ENCODE results near the gene MED13L. TPM values are rescaled to one million over a fixed set of nuclear protein-coding genes. Genes with fewer than 3 reads are reported as not detected.

MED13L gene
- total and polyA plus RNA-seq, 2 of the 4 experiments (the other 2 are of a cell fraction): 17.9 to 49.1 TPM

- no peak overlapping the region for H2AK9ac ChIP-seq (replicated peaks; ENCODE audit: low read depth, low read length, poor library complexity)
- H3K4me3 ChIP-seq (ENCODE audit: insufficient read depth, low read depth, low read length): no peak overlapping the region
- ATAC-seq (ENCODE audit: low read depth) (no peak), DNase-seq (no peak)
- H3K4ac ChIP-seq (ENCODE audit: low read depth, low read length): no peak overlapping the region
- H4K5ac ChIP-seq (ENCODE audit: low read depth, low read length): no peak overlapping the region
- no peak overlapping the region for H2BK20ac ChIP-seq (ENCODE audit: low read depth, low read length)
- ChIA-PET POLR2A (ENCODE audit: unreplicated experiment) (no interaction called here), CTCF (interaction anchor here (0.5 to 1.1 kb wide), 3 partner anchors 14 to 144 kb away, joined by 3 to 4 read pairs (median 3); no protein-coding TSS in a partner anchor)
- no peak overlapping the region for H3K23ac ChIP-seq (ENCODE audit: low read depth, low read length)
- H3K79me1 ChIP-seq (ENCODE audit: low read depth in 1 of 2, low read length in 2 of 2): no peaks in the 10 kb centered on the region
- no peak overlapping the region for H4K91ac ChIP-seq (ENCODE audit: insufficient read depth, low read depth, low read length)
- no peak overlapping the region for H2AFZ ChIP-seq (replicated peaks; ENCODE audit: low read length, poor library complexity)
- H3K9ac ChIP-seq (ENCODE audit: low read depth, low read length): no peak overlapping the region
- H3K9me3 ChIP-seq (ENCODE audit: control insufficient read depth, insufficient read depth, low read length): no peaks in the 10 kb centered on the region
- H3K14ac ChIP-seq (replicated peaks; ENCODE audit: low read depth, low read length): no peak overlapping the region
- H3K27ac ChIP-seq (ENCODE audit: insufficient read depth, low read length): no peak overlapping the region
- H2AK5ac ChIP-seq (ENCODE audit: low read depth, low read length): no peak overlapping the region
- no peak overlapping the region for H2BK15ac ChIP-seq (ENCODE audit: low read depth, low read length)
- intact Hi-C loops (cut with micrococcal nuclease) (no loop called here), in situ Hi-C loops (cut with MboI; ENCODE audit: low sequenced_read_pairs) (no loop called here), dilution Hi-C loops (cut with HindIII; ENCODE audit: low sequenced_read_pairs, unreplicated experiment) (no loop called here)
- BruUV-seq (replicated peaks): no TSS peak
- peaks cover 9% of the 10 kb centered on the region; the same call in 1 of the 2 replicates for H3K4me1 ChIP-seq (ENCODE audit: control insufficient read depth, insufficient read depth, low read length)
- WGBS, 2 experiments (ENCODE audit: extremely low coverage in 2 of 2, insufficient read length in 1 of 2): no CpG with 5 or more reads among the region's 4 CpGs
- H3K27me3 ChIP-seq (ENCODE audit: control insufficient read depth, insufficient read depth, low read length): no peaks in the 10 kb centered on the region
- no peaks in the 10 kb centered on the region for H4K20me1 ChIP-seq (ENCODE audit: insufficient read depth, low read length)
- no peak overlapping the region for H2BK120ac ChIP-seq (ENCODE audit: low read depth, low read length)
- no peak overlapping the region for H3K56ac ChIP-seq (ENCODE audit: extremely low read depth, insufficient read depth, low read length)
- H3K36me3 ChIP-seq (ENCODE audit: control insufficient read depth, insufficient read depth, low read length): no peaks in the 10 kb centered on the region
- TF ChIP-seq MAZ (IDR thresholded peaks at IDR 0.05; ENCODE audit: borderline replicate concordance, low read depth, low read length) (no peak), ELK1 (IDR thresholded peaks at IDR 0.05; ENCODE audit: borderline replicate concordance, low read depth, low read length) (no peak), NFE2L2 (IDR thresholded peaks at IDR 0.05; ENCODE audit: low read depth, low read length) (no peak), MXI1 (IDR thresholded peaks at IDR 0.05; ENCODE audit: borderline replicate concordance, low read depth, low read length) (no peak), CHD1 (IDR thresholded peaks at IDR 0.05; ENCODE audit: low read depth, low read length) (no peak), CEBPB (IDR thresholded peaks at IDR 0.05; ENCODE audit: low read depth, low read length) (no peak), FOS (IDR thresholded peaks at IDR 0.05; ENCODE audit: low read depth, low read length) (no peak), SMC3 (IDR thresholded peaks at IDR 0.05; ENCODE audit: low read depth, low read length) (no peak), POLR2A (IDR thresholded peaks at IDR 0.05; ENCODE audit: low read depth, low read length) (no peak), MAFK (IDR thresholded peaks at IDR 0.05; ENCODE audit: low read depth, low read length) (no peak), CTCF (conservative IDR thresholded peaks at IDR 0.05; ENCODE audit: low read depth, low read length) (no peak), BHLHE40 (IDR thresholded peaks at IDR 0.05; ENCODE audit: low read depth, low read length) (no peak), RCOR1 (IDR thresholded peaks at IDR 0.05; ENCODE audit: insufficient replicate concordance, low read length) (no peak), RAD21 (IDR thresholded peaks at IDR 0.05; ENCODE audit: low read length) (no peak), USF2 (IDR thresholded peaks at IDR 0.05; ENCODE audit: low read depth, low read length) (no peak), RFX5 (IDR thresholded peaks at IDR 0.05; ENCODE audit: low read depth, low read length) (no peak)
- no peak overlapping the region for H2BK5ac ChIP-seq (ENCODE audit: low read depth, low read length, poor library complexity, severe bottlenecking)
- H3K18ac ChIP-seq (ENCODE audit: low read depth, low read length): no peak overlapping the region
- peaks cover 3% of the 10 kb centered on the region for H3K9me1 ChIP-seq (ENCODE audit: insufficient read depth, low read length)
- no peak overlapping the region for H3K4me2 ChIP-seq (ENCODE audit: low read depth, low read length)
- H4K8ac ChIP-seq (ENCODE audit: low read depth in 2 of 2, low read length in 2 of 2): no peak overlapping the region
Observed at GRCh38 chr12:116303066-116303465, 25.6 kb upstream of the MED13L start.
